HEK293 (cell line): Measurements from ENCODE around the gene RETN.

ENCODE experiments used
- CTCF ChIA-PET: fragments of 350-600 bp; formaldehyde crosslinking; extraction: SDS; loops from one replicate; lab custom pipeline; 2021; ENCODE audit warnings: antibody characterized with exemption; lab: Yijun Ruan, JAX
- POLR2A ChIA-PET: fragments of 300-600 bp; formaldehyde crosslinking; extraction: SDS; loops from one replicate; lab custom pipeline; 2020; ENCODE audit warnings: antibody characterized with exemption, inconsistent platforms; lab: Yijun Ruan, JAX
- H3K27ac ChIP-seq: fragments of 200-500 bp; sonication (Bioruptor generic); 2 replicates; pipeline ENCODE4 v1.5.1; 2014; ENCODE audit warnings: low read depth, low read length, control low read depth, inconsistent platforms; ENCODE audit errors: extremely low read depth
- H3K36me3 ChIP-seq, 2 experiments: fragments of 200-500 bp in 1 of 2; sonication (Bioruptor generic) in 1 of 2; 1 replicate in 1 of 2; 2 replicates in 1 of 2; pipeline ENCODE4 v1.5.1; 2014 to 2017; ENCODE audit warnings: inconsistent platforms in 2 of 2, low read length in 2 of 2; ENCODE audit not compliant: control insufficient read depth in 2 of 2, insufficient read depth in 1 of 2
- H3K4me1 ChIP-seq: fragments of 200-500 bp; sonication (Bioruptor generic); 2 replicates; pipeline ENCODE4 v1.5.1; 2014; ENCODE audit warnings: mild to moderate bottlenecking, low read length, inconsistent platforms; ENCODE audit not compliant: control insufficient read depth, insufficient read depth
- H3K4me3 ChIP-seq: 2 replicates; pipeline ENCODE4 v1.5.1; 2011; ENCODE audit warnings: low read depth, mild to moderate bottlenecking, control low read depth, low read length, moderate library complexity
- H3K9me3 ChIP-seq: fragments of 200-500 bp; sonication (Bioruptor generic); 2 replicates; pipeline ENCODE4 v1.5.1; 2014; ENCODE audit warnings: low read depth, low read length, inconsistent platforms; ENCODE audit not compliant: control insufficient read depth, insufficient read depth
- HOXA7 ChIP-seq: sonication (generic); formaldehyde crosslinking; IDR thresholded peaks from 2 replicates; pipeline ENCODE4 v1.8.1; 2022; ENCODE audit warnings: missing genetic modification reagents, borderline replicate concordance
- KLF9 ChIP-seq: fragments of 450-650 bp; formaldehyde crosslinking; IDR thresholded peaks from 2 replicates; pipeline ENCODE4 v1.5.1; 2016; ENCODE audit warnings: missing biosample characterization, missing genetic modification characterization, low read depth
- SP3 ChIP-seq: fragments of 450-650 bp; formaldehyde crosslinking; IDR thresholded peaks from 2 replicates; pipeline ENCODE4 v1.5.1; 2016; ENCODE audit warnings: missing biosample characterization, missing genetic modification characterization
- ZBTB49 ChIP-seq: fragments of 450-650 bp; formaldehyde crosslinking; IDR thresholded peaks from 2 replicates; pipeline ENCODE4 v1.5.1; 2016; ENCODE audit warnings: missing biosample characterization, missing genetic modification characterization, low read depth
- ZNF18 ChIP-seq: fragments of 450-650 bp; formaldehyde crosslinking; IDR thresholded peaks from 2 replicates; pipeline ENCODE4 v1.5.1; 2016; ENCODE audit warnings: missing biosample characterization, missing genetic modification characterization
- ZNF202 ChIP-seq: fragments of 450-650 bp; formaldehyde crosslinking; IDR thresholded peaks from 2 replicates; pipeline ENCODE4 v1.5.1; 2016; ENCODE audit warnings: missing biosample characterization, missing genetic modification characterization, borderline replicate concordance
- ZNF239 ChIP-seq: fragments of 450-650 bp; formaldehyde crosslinking; IDR thresholded peaks from 2 replicates; pipeline ENCODE4 v1.5.1; 2016; ENCODE audit warnings: missing biosample characterization, missing genetic modification characterization
- ZNF26 ChIP-seq: fragments of 450-650 bp; formaldehyde crosslinking; IDR thresholded peaks from 2 replicates; pipeline ENCODE4 v1.5.1; 2016; ENCODE audit warnings: missing biosample characterization, missing genetic modification characterization
- ZNF324 ChIP-seq: fragments of 450-650 bp; formaldehyde crosslinking; IDR thresholded peaks from 2 replicates; pipeline ENCODE4 v1.5.1; 2016; ENCODE audit warnings: missing biosample characterization, missing genetic modification characterization
- ZNF366 ChIP-seq: fragments of 450-650 bp; formaldehyde crosslinking; conservative IDR thresholded peaks from 2 replicates; pipeline ENCODE4 v1.5.1; 2016; ENCODE audit warnings: missing biosample characterization, missing genetic modification characterization
- ZNF658 ChIP-seq: fragments of 450-650 bp; formaldehyde crosslinking; IDR thresholded peaks from 2 replicates; pipeline ENCODE4; 2016; ENCODE audit warnings: missing biosample characterization, missing genetic modification characterization
- ZNF776 ChIP-seq: fragments of 450-650 bp; formaldehyde crosslinking; IDR thresholded peaks from 2 replicates; pipeline ENCODE4 v1.5.0; 2017; ENCODE audit warnings: missing biosample characterization, missing genetic modification characterization, borderline replicate concordance
- ZNF792 ChIP-seq: fragments of 450-650 bp; formaldehyde crosslinking; IDR thresholded peaks from 2 replicates; pipeline ENCODE4 v1.5.1; 2016; ENCODE audit warnings: missing biosample characterization, missing genetic modification characterization

RETN gene

GRCh38 chr19:7633698-7634097, 35.2 kb upstream of the RETN start, which contains the start of gene PCP2:
TSS of gene PCP2 (minus strand) at chr19:7633719. CDS start at chr19:7633457, 262 bp downstream.
- ChIA-PET POLR2A (interaction anchor here (0.7 to 1.1 kb wide), 3 partner anchors 9 to 65 kb away, joined by 3 to 4 read pairs (median 3); no protein-coding TSS in a partner anchor), CTCF (interaction anchor here (0.6 to 0.7 kb wide), 2 partner anchors 9 to 166 kb away, joined by 3 read pairs; no protein-coding TSS in a partner anchor)
- TF ChIP-seq ZNF324 (no peak), ZNF239 (tag by site-specific recombination) (no peak), ZBTB49 (tag by site-specific recombination) (no peak), ZNF776 (tag by site-specific recombination) (no peak), SP3 (tag by site-specific recombination) (no peak), KLF9 (tag by site-specific recombination) (no peak), ZNF658 (tag by site-specific recombination) (no peak)

GRCh38 chr19:7635670-7636069, 33.2 kb upstream of the RETN start:
- ChIA-PET CTCF (interaction anchor here (0.6 to 0.7 kb wide), 2 partner anchors 175 to 264 kb away, joined by 3 read pairs; no protein-coding TSS in a partner anchor), POLR2A (interaction anchor here (0.6 to 1.1 kb wide), 4 partner anchors 8 to 1513 kb away, joined by 3 to 4 read pairs (median 3); partner anchors contain the start of gene TRAPPC5)
- H3K4me1 ChIP-seq: peaks cover 1% of the 10 kb centered on the region; the same call in 1 of the 2 replicates
- H3K4me3 ChIP-seq: no peak overlapping the region
- H3K36me3 ChIP-seq: peaks cover 7 to 18% of the 10 kb centered on the region in 2 experiments; a peak in 2 of 3 replicates
- H3K27ac ChIP-seq: no peak overlapping the region
- H3K9me3 ChIP-seq: no peaks in the 10 kb centered on the region
- TF ChIP-seq ZNF202 (tag by site-specific recombination): no peak
- TF ChIP-seq ZNF18 (tag by site-specific recombination): no peak
- no peak for TF ChIP-seq HOXA7 (CRISPR knock-in tag)
- TF ChIP-seq ZNF792 (tag by site-specific recombination): no peak
- TF ChIP-seq ZNF366 (tag by site-specific recombination): peak; percentile 57

More at GRCh38 chr19:7633698-7634097, 35.2 kb upstream of the RETN start, which contains the start of gene PCP2:
- Histone ChIP-seq H3K36me3 (peaks cover 0 to 9% of the 10 kb centered on the region in 2 experiments; a peak in 1 of 3 replicates), H3K9me3 (no peaks in the 10 kb centered on the region), H3K27ac (no peak within 1 kb of the TSS), H3K4me1 (peaks cover 4% of the 10 kb centered on the region; the same call in 1 of the 2 replicates), H3K4me3 (no peak within 1 kb of the TSS)

GRCh38 chr19:7636317-7636690, 32.5 kb upstream of the RETN start:
- Histone ChIP-seq H3K4me1 (no peaks in the 10 kb centered on the region), H3K27ac (no peak overlapping the region; the same call in 1 of the 2 replicates), H3K36me3 (peaks cover 7 to 18% of the 10 kb centered on the region in 2 experiments; a peak in 2 of 3 replicates), H3K9me3 (no peaks in the 10 kb centered on the region), H3K4me3 (no peak overlapping the region; the same call in 1 of the 2 replicates)
- ChIA-PET CTCF (no interaction called here), POLR2A (interaction anchor here (0.6 kb wide), 1 partner anchor 138 kb away, joined by 3 read pairs; no protein-coding TSS in a partner anchor)
- TF ChIP-seq ZNF26 (tag by site-specific recombination): no peak
